Smooth muscle cell (in vitro differentiated cells): ENCODE data around the gene PAX9. TPM values are rescaled to one million over a fixed set of nuclear protein-coding genes. Genes with fewer than 3 reads are reported as not detected.

Experiments
- DNase-seq: peaks from one replicate; lab custom pipeline; 2025; ENCODE audit not compliant: unreplicated experiment; lab: John Stamatoyannopoulos, UW
- H2AFZ ChIP-seq: fragments of 200-600 bp; sonication (generic); 2 replicates; pipeline ENCODE4 v1.6.0; 2016; ENCODE audit warnings: antibody characterized with exemption, low read depth, mild to moderate bottlenecking
- H3F3A ChIP-seq: fragments of 200-600 bp; sonication (generic); 2 replicates; pipeline ENCODE4 v1.6.0; 2017; ENCODE audit warnings: antibody characterized with exemption, low read depth
- H3K27ac ChIP-seq: fragments of 200-600 bp; sonication (generic); 2 replicates; pipeline ENCODE4 v1.5.1; 2016; ENCODE audit warnings: low read depth, mild to moderate bottlenecking
- H3K27me3 ChIP-seq: fragments of 200-600 bp; sonication (generic); 2 replicates; pipeline ENCODE4 v1.6.1; 2016; ENCODE audit warnings: low read depth, mild to moderate bottlenecking
- H3K36me3 ChIP-seq: fragments of 200-600 bp; sonication (generic); 2 replicates; pipeline ENCODE4 v1.5.1; 2016; ENCODE audit warnings: low read depth
- H3K4me1 ChIP-seq: fragments of 200-600 bp; sonication (generic); 2 replicates; pipeline ENCODE4 v1.5.1; 2016; ENCODE audit warnings: low read depth
- H3K4me2 ChIP-seq: fragments of 200-600 bp; sonication (generic); 2 replicates; pipeline ENCODE4 v1.6.0; 2016; ENCODE audit warnings: mild to moderate bottlenecking
- H3K4me3 ChIP-seq: fragments of 200-600 bp; sonication (generic); 2 replicates; pipeline ENCODE4 v1.5.1; 2016; ENCODE audit warnings: mild to moderate bottlenecking
- H3K79me2 ChIP-seq: fragments of 200-600 bp; sonication (generic); 2 replicates; pipeline ENCODE4 v1.6.0; 2016; ENCODE audit warnings: low read depth, mild to moderate bottlenecking
- H3K9ac ChIP-seq: fragments of 200-600 bp; sonication (generic); 2 replicates; pipeline ENCODE4 v1.6.0; 2016; ENCODE audit warnings: low read depth
- H3K9me3 ChIP-seq: fragments of 200-600 bp; sonication (generic); replicated peaks from 2 replicates; pipeline ENCODE4 v1.5.1; 2016; ENCODE audit warnings: low read depth
- H4K20me1 ChIP-seq: fragments of 200-600 bp; sonication (generic); 2 replicates; pipeline ENCODE4 v1.6.0; 2016; ENCODE audit warnings: low read depth
- CTCF ChIP-seq: fragments of 200-600 bp; sonication (generic); IDR thresholded peaks from 2 replicates; pipeline ENCODE4 v1.5.1; 2017; ENCODE audit warnings: borderline replicate concordance, mild to moderate bottlenecking, antibody characterized with exemption; ENCODE audit not compliant: insufficient read depth, poor library complexity, severe bottlenecking
- WGBS: methylation state at CpG from one replicate; pipeline ENCODE4 v1.1.7; 2016; ENCODE audit warnings: low lambda C conversion rate; 5-methylcytosine and 5-hydroxymethylcytosine counted together
- polyA plus RNA-seq: library from polyadenylated mRNA; unstranded; fragments of >200 nt; fragmentation: Nextera tagmentation; extraction: Ambion mirVana; gene quantifications from 2 replicates; pipeline ENCODE4 v1.2.1, GENCODE V29; 2016
- total RNA-seq: library from RNA; depleted of rRNA; stranded (reverse); fragments of >200 nt; gene quantifications from 2 replicates; pipeline ENCODE4 v1.2.3, GENCODE V29; 2014

The PAX9 gene
- total and polyA plus RNA-seq, 2 experiments from 2014 or later = not detected

DNA sequence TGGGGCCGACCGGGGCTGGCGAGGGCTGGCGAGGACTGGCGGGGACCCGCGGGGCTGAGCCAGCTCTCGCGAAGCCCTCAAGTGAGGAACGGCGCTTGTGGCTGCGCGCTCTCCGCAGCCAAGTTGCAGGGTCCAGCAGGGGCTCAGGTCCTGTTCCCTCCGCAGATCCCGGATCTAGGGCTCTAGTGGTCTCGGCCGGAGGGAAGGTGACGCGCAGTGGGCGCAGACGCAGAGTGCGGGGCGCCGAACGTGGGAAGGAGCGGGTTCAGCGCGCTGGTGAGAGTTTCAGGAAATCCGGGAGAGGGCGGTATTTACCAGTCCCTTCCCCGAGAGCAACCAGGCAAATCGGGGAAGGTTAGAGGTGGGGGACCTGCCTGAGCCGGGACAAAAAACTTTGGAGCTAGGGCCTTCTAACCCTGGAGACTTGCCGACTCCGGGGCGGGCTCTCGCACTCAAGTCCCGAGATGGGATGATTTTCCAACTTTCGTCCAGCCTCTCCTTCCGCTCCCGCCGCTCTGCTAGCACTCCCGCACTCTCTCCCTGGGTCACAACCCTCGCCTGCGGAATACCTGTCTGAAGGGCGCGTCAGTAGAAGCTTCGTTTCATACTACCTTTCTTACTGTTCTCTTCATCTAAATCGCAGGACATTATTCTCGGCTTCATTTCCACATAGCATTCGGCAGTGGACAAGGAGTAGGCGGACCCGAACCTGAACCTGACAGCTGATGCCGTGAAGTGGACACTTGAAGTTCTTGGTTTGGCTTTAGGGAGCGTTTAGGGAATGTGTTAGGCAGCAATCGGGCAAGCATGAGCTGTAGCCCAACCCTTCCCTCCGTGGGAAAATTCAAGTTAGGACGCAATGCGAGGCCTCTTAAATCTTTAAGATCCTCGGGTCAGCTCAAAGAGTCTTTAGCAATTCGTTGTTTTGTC, 13.6 kb upstream of the PAX9 start:
- peaks cover 11% of the 10 kb centered on the region for H3K4me1 ChIP-seq
- H3K27ac ChIP-seq = no peak overlapping the region
- no peaks in the 10 kb centered on the region for H3K9me3 ChIP-seq
- no peak overlapping the region for H3K9ac ChIP-seq
- H3K4me2 ChIP-seq = peak overlapping the region; percentile 92
- H3K79me2 ChIP-seq = no peaks in the 10 kb centered on the region
- peaks cover 98% of the 10 kb centered on the region for H3K27me3 ChIP-seq
- WGBS = 3% methylated on average over 52 of the region's 62 CpGs
- no peaks in the 10 kb centered on the region for H3K36me3 ChIP-seq
- peak overlapping the region; percentile 48 for H3K4me3 ChIP-seq
- peak; percentile 55 for TF ChIP-seq CTCF
- no peaks in the 10 kb centered on the region for H3F3A ChIP-seq
- H2AFZ ChIP-seq = peak overlapping the region; percentile 81
- H4K20me1 ChIP-seq = no peaks in the 10 kb centered on the region
- no peak for DNase-seq

DNA sequence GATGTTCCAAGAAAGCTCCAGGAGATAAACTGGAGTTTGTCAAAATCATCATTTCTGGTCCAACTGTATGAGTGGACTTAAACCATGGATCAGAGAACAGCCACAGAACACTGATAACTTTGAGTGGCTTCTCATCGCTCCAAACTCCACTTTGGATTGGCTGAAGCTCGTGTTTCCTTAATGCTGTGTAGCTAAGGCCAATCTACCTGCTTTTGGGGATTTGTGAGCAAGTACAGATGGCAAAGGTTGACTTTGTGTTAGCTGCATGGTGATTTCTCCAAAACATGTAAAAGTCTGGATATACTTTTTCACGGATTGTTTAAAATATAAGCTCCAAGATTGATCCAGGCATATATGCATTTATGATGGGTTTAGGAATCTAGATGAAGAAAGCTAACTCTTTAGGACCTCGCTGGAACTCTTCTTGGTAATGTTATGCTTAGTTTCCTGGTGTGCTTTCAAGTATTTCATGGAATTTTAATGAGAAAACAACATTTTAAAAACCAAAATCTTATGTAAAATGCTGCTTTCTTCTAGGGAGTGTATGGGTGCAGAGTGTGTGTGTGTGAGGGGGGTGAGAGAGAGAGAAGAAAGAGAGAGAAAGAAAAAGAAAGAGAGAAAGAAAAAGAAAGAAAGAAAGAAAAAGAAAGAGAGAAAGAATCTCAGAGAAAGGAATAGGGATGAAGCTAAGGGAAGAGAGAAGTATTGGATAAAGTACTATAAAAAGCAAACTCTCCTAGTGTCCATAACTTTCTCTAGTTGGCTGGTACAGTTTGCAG, 11.6 kb upstream of the PAX9 start:
- Histone ChIP-seq H3K4me1 (peaks cover 11% of the 10 kb centered on the region), H3K79me2 (no peaks in the 10 kb centered on the region), H3K9ac (no peak overlapping the region), H2AFZ (no peak overlapping the region), H4K20me1 (no peaks in the 10 kb centered on the region), H3F3A (no peaks in the 10 kb centered on the region), H3K4me2 (no peak overlapping the region), H3K27me3 (peaks cover 100% of the 10 kb centered on the region), H3K27ac (no peak overlapping the region), H3K4me3 (no peak overlapping the region), H3K9me3 (no peaks in the 10 kb centered on the region), H3K36me3 (no peaks in the 10 kb centered on the region)
- 32% methylated on average over 4 of the region's 4 CpGs for WGBS
- TF ChIP-seq CTCF = peak; percentile 5
- DNase-seq = no peak

GRCh38 chr14:36652542-36653201, 9.0 kb upstream of the PAX9 start:
- H3K9ac ChIP-seq = no peak overlapping the region
- peaks cover 10% of the 10 kb centered on the region for H3K4me1 ChIP-seq
- no peak for TF ChIP-seq CTCF
- peaks cover 100% of the 10 kb centered on the region for H3K27me3 ChIP-seq
- no peak for DNase-seq
- H3K79me2 ChIP-seq = no peaks in the 10 kb centered on the region
- no peak overlapping the region for H3K4me3 ChIP-seq
- no peaks in the 10 kb centered on the region for H3K36me3 ChIP-seq
- H2AFZ ChIP-seq = no peak overlapping the region
- no peaks in the 10 kb centered on the region for H3K9me3 ChIP-seq
- no peaks in the 10 kb centered on the region for H4K20me1 ChIP-seq
- H3K4me2 ChIP-seq = no peak overlapping the region
- no peak overlapping the region for H3K27ac ChIP-seq
- no peaks in the 10 kb centered on the region for H3F3A ChIP-seq
